ENCODE measurements around the gene KIF17. TPM values are rescaled to one million over a fixed set of nuclear protein-coding genes. Genes with fewer than 3 reads are reported as not detected.

KIF17 gene
- total RNA-seq, 1 experiment from 2014 or later: 5.1 TPM

DNA sequence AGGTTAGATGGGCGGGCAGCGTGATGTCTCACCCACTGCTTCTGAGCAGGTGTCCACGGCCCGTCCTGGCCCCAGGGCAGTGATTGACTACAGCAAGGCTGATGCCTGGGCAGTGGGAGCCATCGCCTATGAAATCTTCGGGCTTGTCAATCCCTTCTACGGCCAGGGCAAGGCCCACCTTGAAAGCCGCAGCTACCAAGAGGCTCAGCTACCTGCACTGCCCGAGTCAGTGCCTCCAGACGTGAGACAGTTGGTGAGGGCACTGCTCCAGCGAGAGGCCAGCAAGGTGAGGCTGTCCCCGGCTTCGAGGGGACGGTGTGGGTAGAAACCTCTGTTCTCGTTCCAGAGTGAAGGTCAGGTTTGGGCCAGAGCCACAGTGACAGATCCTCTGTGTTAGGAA, 68.9 kb downstream of the KIF17 start:
- Histone ChIP-seq H4K20me1 (ENCODE audit: control insufficient read depth, insufficient read depth, insufficient read length) (no peaks in the 10 kb centered on the region), H2BK12ac (ENCODE audit: insufficient read length, low read depth, low read length) (no peak overlapping the region)

More for the DNA sequence above, 68.9 kb downstream of the KIF17 start:
- H3K79me2 ChIP-seq (ENCODE audit: insufficient read depth, low read length): no peaks in the 10 kb centered on the region
- no peak overlapping the region for H2BK20ac ChIP-seq (ENCODE audit: low read depth, low read length, poor library complexity, severe bottlenecking)
- no peaks in the 10 kb centered on the region for H3K4me1 Mint-ChIP-seq
- H4K5ac ChIP-seq (ENCODE audit: insufficient read length, low read depth, low read length): no peak overlapping the region
- H4K91ac ChIP-seq (ENCODE audit: insufficient read length, low read depth, low read length): no peak overlapping the region
- DNase-seq: no peak
- H2AFZ ChIP-seq (ENCODE audit: low read length): no peak overlapping the region
- no peak overlapping the region for H3K9ac ChIP-seq (ENCODE audit: extremely low read depth, insufficient read length, low read length)
- H2BK15ac ChIP-seq (ENCODE audit: low read depth, low read length): no peak overlapping the region
- no peak overlapping the region for H3K27ac ChIP-seq (ENCODE audit: insufficient read length, low read depth, low read length)
- no peaks in the 10 kb centered on the region; the same call in 1 of the 2 replicates for H3K27me3 Mint-ChIP-seq (ENCODE audit: low read depth)
- H3K23me2 ChIP-seq (ENCODE audit: insufficient read length, low read depth, low read length, poor library complexity, severe bottlenecking): no peaks in the 10 kb centered on the region
- no peak overlapping the region for H2BK120ac ChIP-seq (ENCODE audit: low read depth, low read length, poor library complexity, severe bottlenecking)
- TF ChIP-seq CTCF (conservative IDR thresholded peaks at IDR 0.05): no peak
- no peak overlapping the region for H3K18ac ChIP-seq (ENCODE audit: insufficient read length, low read depth, low read length)
- H3K36me3 Mint-ChIP-seq (ENCODE audit: insufficient read depth in 1 of 3, low read depth in 3 of 3): peaks cover 27 to 52% (median 49%) of the 10 kb centered on the region in 3 experiments; a peak in 6 of 7 replicates
- H2AK5ac ChIP-seq (ENCODE audit: insufficient read length, low read length): no peak overlapping the region
- H3K79me1 ChIP-seq (ENCODE audit: insufficient read depth, low read depth, low read length, poor library complexity, severe bottlenecking): no peaks in the 10 kb centered on the region
- WGBS (ENCODE audit: extremely low coverage, insufficient read length, low lambda C conversion rate): no CpG with 5 or more reads among the region's 15 CpGs
- no peaks in the 10 kb centered on the region for H3K9me3 Mint-ChIP-seq
- H2BK5ac ChIP-seq (ENCODE audit: insufficient read length, low read length): no peak overlapping the region
- no peak overlapping the region; a peak in 1 of 7 replicates for H3K27ac Mint-ChIP-seq
- no peak overlapping the region for H3T11ph ChIP-seq (ENCODE audit: low read length)
- H3K56ac ChIP-seq (ENCODE audit: insufficient read length, low read depth, low read length): no peak overlapping the region
- no peaks in the 10 kb centered on the region for H3K9me3 ChIP-seq (ENCODE audit: control insufficient read depth, low read depth, low read length)
- no peak overlapping the region for H3K14ac ChIP-seq (ENCODE audit: insufficient read depth, low read length)
- no peak overlapping the region for H3K4me3 Mint-ChIP-seq
- H3K4ac ChIP-seq (ENCODE audit: low read depth, low read length): no peak overlapping the region
- H4K8ac ChIP-seq (replicated peaks; ENCODE audit: insufficient read length, low read depth, low read length): no peak overlapping the region
- no peak overlapping the region for H3K23ac ChIP-seq (ENCODE audit: insufficient read length, low read depth, low read length)
- no peak overlapping the region for H3K4me2 ChIP-seq (ENCODE audit: insufficient read depth, insufficient read length, low read length)
- H3K4me1 ChIP-seq (ENCODE audit: insufficient read depth, low read length): no peaks in the 10 kb centered on the region
- H3K27me3 ChIP-seq (ENCODE audit: insufficient read depth, low read length): no peaks in the 10 kb centered on the region

Measured in H9 (cell line).